GM19043 (cell line): Measurements from ENCODE around the gene SLC2A5.
A peak's percentile ranks its signal among the peaks of the same experiment; 100 is the strongest.
"Not testable (repeated sequence)": the region's sequence is repeated elsewhere in the genome, so short reads cannot be mapped to it uniquely, and the experiment has no call there.

Experiments
- ATAC-seq: cut with Tn5 transposase; IDR thresholded peaks from one replicate; pipeline ENCODE4 v1.9.1; 2021; ENCODE audit warnings: low read depth; ENCODE audit not compliant: unreplicated experiment

Gene SLC2A5

GRCh38 chr1:9038881-9039760, 30.3 kb downstream of the SLC2A5 start:
- ATAC-seq: no peak

DNA sequence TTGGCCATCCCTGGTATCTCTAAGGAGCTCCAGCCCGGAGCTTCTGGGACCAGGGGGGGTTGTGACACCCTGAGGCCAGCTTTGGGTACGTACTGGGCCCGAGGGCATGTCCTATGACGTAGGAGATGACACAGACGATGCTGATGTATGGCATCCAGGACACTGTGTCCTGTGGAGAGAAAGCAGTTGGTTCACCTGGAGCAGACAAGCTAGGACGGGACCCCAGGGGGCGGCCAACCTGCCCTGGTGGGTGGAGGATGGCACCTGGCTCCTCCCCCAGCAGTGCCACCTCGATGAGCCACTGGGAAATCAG, 31.1 kb downstream of the SLC2A5 start:
- no peak for ATAC-seq

DNA sequence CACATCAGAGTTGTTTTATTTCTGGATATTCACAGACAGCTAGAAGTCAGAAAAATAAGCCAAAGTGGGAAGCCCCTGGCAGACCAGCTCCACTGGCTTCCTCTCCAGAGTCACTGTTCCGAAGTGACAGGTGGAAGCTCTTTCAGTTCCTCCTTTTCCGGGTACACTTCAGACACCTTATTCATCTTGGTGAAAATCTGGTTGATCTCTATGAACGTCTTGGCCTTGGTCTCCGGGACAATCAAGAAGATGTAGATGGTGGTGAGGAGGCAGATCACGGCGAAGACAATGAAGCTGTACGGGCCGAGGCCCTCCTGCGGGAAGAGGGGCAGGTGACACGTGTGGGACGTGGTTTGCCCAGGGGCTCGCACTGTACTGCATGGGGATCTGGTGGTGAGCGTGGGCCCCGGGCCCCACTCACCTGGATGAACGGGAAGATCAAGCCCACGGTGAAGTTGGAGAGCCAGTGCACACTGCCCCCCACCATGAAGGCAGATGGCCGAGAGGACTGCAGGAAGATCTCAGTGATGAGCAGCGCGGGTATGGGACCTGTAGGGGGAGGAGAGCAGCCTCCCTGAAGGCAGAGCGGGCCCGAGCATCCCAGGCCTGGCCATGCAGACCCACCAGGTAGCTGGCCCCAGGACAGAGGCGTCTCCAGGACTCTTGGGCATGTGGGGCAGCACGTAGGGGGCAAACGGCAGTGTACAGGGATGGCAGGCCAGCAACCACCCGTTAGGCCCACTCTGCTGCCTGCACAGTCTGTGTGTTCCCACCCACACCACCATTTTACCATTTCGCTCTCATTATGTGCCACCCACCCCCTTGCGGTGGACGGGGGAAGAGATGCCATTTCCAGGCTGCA, 31.7 kb downstream of the SLC2A5 start:
- peak; percentile 47 for ATAC-seq

DNA sequence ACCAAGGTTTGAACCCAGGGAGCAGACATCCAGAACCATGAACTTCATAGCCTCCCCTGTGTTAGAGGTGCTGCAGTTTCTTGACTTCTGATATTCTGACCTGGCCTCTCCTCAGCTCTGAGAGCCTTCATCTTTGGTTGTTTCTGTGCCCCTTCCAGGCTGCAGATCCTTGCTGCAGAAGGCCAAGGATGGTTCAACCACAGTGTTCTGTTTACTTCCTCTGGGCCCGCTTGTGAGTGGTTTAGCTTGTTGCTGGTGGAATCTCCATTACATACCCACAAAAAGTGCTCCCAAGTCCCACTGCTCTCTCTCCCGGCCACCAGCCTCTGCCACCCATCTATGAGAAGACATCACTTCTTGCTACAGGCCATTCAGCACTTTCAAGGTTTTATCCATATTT, 34.2 kb downstream of the SLC2A5 start:
- no peak for ATAC-seq

DNA sequence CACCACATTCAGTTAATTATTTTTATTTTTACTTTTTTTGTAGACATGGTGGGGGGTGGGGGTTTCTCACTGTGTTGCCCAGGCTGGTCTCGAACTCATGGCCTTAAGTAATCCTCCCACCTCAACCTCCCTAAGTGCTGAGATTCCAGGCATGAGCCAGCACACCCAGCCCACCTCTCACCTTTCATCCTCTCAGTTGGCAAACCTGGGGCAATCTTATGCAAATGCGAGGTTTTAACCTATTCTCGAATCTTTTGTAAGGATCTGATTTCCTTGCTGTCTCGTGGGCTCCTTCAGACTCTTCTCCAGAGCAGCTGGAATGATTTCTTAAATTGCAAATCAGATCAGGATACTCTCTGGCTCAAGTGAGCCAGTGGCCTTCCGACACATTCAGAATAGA, 36.1 kb downstream of the SLC2A5 start:
- ATAC-seq: no peak

DNA sequence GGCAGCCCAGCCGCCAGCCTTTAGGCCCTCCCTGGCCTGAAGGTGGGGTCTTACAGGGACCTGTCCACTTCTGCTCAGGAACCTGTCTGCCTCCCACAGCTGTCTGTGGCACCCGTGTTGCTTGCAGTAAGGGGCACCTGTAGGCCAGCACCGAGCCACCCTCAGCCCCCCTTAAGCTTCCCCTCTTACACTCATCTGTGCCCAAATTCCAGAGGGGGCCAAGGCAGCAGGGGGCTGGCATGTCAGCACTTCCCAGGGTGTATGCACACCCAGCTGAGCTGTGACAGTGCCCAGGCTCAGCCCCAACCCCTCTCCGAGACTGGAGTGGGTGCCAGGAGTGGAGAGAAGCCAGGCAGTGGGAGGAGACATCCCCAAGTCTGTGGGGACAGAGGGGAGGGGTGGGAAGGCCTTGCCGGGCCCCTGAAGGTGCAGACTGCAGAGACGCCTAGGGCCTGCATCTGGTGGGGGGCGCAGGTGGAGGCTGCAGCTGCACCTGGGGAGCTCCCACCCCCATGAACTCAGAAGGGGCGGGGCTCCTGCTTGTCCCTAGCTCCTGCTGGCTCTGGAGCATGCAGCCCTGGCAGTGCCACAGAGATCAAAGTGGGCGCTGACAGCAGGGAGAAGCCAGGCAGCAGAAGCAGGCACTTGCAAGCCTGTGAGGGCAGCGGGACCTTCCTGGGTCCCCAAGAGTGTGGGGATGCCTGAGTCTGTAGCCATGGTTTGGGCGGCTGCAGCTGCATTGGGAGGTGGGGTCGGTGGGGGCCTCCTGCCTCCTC, 37.8 kb downstream of the SLC2A5 start:
- ATAC-seq: no peak

- ATAC-seq: not testable (repeated sequence)
Observed at GRCh38 chr1:9031077-9031476, 38.4 kb downstream of the SLC2A5 start.

DNA sequence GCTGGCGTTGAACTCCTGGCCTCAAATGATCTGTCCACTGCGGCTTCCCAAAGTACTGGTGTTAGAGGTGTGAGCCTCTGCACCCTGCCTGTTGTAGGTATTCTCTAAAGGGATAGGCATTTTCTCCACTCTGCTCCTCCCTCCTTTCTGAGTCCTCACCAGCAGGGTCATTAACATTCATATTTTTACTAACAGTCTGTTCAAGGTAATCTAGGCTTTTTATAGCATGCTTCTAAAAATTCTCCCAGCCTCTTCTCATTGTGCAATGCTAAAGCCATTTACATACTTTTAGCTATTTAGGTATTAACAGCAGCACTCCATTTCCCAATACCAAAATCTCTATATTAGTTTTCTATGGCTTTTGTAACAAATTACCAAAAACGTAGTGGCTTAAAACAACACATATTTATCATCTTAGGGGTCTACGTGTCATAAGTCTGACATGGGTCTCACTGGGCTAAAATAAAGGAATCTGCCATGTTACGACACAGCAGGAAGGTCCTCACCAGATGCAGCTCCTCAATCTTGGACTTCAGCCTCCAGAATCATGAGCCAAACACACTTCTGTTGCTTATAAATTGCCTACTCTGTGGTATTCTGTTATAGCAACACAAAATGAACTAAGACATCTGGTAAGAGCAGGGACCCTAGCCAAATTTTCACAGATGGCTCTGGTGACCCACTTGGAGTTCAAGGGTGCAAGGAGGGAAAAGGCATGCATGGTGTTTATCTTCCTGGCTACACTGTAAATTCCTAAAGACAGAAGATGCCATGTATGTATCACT, 40.3 kb downstream of the SLC2A5 start:
- ATAC-seq: no peak

GRCh38 chr1:9027307-9027706, 42.1 kb downstream of the SLC2A5 start:
- no peak for ATAC-seq

DNA sequence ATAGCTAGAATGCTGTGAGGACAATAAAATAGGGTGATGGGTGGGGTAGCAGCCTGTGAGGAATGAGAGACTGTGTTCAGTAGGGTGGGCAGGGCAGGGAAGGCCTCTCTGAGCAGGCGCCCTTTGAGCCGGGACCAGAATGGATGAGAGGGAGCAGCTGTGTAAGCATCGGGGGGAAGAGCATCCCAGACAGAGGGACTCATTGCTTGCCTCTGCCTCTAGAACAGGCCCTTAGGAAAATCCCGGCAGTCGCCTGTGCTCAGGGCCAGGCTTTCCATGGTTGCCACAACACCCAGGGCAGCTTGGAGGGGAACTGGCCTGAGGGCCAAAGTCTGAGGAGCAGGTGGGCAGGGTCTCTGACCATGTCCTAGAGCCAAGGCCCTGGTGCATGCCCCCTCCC, 44.0 kb downstream of the SLC2A5 start:
- ATAC-seq: no peak

DNA sequence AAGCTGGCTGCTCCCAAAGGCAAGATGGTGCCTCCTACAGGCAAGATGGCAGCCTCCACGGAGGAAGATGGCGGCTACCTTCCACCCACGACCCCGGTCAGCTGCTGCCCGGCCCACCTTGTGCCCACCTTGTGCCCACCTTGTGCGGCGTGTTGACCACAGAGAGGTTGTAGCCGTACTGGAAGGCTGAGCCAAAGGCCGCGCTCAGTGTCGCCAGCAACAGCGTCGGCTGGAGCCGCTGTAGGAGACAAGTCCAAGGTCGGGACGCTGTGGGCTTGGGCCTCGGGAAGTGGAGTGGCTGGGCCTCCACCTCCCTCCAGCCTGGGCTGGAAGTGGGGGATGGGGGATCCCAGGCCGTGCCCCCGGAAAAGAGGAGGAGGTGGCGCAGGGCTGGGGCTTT, 44.6 kb downstream of the SLC2A5 start:
- ATAC-seq: no peak

DNA sequence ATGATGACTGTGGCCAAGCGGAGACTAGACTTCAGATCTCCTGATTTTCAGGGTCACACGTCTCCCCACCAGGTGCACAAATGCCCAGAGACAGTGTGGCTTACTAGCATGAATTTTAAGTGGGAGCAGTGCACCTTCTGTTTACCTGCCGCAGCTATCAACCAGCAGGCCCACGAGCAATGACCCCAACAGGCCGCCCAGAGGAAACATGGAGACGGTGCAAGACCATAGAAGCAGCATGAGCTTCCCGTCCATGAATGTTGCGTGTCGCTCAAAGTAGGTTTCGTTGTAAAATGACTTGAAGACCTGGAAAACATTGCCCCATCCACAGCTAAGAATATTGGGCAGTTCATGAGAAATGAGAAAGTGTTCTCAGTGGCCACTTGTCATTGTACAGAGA, 46.7 kb downstream of the SLC2A5 start:
- ATAC-seq: no peak

DNA sequence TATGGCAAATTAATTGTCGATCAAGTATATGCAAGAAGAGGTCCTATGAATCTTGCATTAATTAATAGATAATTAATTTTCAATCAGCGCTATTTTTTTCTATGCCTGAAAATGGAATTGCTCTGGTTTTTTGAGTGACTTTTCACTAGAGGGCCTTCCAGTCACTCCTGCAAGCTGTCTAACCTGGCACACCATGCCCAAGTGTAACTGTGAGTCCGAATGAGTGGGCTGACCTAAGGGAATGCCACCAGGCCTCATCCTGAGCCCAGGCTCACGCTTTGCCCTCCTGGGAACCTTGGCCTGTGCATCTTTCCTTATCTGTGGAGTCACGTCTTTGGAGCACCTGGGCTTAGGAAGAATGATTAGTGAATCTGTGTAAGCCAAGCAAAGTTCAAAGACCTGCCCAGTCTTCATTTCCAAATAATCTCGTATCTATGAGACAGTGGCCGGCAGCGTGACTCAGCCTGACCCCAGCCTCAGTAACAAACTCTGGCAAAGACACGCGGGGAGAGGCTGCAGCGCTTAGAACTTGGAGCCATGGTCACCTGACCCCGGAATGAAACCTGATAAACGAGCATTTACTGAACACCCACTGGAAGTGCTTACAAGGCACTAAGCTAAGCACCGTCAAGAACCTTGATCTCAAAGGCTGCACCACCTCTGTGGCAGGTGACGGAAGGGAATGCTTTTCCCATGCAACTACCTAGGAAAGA, 47.3 kb downstream of the SLC2A5 start:
- not testable (repeated sequence) for ATAC-seq

DNA sequence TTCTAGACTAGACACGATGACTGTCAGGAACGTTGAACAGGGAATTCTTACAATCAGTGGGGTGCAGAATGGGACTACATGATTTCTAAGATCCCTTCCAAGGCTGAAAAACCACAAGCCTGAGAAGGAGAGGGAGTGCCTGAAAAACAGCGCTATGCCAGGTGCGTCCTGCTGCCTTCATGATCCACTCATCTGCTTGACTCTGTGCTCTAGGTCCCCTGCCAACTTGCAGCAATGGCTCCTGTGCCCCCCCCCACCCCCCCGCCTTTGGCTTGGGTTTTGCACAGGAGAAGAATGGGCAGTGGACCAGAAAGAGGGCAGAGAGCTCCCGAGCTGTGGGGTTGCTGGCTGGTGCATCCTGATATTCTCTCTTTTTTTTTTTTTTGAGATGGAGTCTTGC, 49.1 kb downstream of the SLC2A5 start:
- no peak for ATAC-seq

DNA sequence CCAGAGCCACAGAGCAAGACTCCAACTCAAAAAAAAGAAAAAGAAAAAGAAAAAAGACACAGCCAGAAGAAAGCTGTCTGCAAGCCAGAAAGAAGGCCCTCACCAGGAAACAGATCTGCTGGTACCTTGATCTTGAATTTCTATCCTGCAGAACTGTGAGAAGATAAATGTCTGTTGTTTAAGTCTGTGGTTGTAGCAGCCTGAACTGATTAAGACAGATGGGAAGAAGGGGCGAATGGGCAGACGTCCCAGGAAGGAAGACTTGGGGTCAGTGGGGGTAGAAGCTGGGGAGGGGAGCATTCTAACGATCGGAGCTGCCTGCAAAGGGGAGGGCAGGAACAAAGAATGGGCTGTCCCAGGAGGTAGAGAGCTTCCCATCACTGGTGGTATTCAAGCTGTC, 49.5 kb downstream of the SLC2A5 start:
- ATAC-seq: no peak

- ATAC-seq: no peak
Observed at GRCh38 chr1:9018333-9018732, 51.1 kb downstream of the SLC2A5 start.

DNA sequence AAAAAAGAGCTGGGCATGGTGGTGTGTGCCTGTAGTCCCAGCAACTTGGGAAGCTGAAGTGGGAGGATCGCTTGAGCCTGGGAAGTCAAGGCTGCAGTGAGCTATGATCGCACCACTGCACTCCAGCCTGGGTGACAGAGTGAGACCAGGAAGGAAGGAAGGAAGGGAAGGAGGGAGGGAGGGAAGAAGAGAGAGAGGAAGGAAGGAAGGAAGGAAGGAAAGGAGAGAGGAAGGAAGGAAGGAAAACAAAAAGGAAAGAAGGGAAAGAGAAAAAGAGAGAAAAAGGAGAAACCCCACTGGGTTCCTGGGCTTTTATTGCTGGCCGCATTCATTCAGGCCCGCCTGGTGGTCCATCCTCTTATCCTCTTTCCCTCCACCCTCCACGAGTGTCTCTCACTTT, 53.0 kb downstream of the SLC2A5 start:
- no peak for ATAC-seq

GRCh38 chr1:9014475-9015375, 54.7 kb downstream of the SLC2A5 start:
- ATAC-seq: no peak

DNA sequence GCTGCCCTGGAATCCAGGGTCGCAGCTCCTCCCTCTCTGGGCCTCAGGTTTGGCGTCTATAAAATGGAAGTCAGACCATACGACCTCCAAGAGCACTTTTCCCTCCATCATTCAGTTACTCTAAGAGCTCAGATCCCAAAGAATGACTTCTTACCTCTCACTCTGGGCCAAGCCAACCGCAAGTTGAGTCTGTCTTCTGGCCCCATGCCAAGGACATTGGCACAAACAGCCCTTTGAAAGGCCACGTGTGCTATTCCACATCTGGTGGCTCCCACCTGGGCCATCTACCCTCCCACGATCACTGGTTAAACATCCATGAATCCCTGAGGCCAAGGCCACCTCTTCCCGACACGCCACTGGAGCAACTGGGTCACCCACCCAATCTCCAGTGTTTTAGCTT, 55.6 kb downstream of the SLC2A5 start:
- no peak for ATAC-seq
